Measurements from ENCODE around the gene BDH2.
A peak's percentile ranks its signal among the peaks of the same experiment; 100 is the strongest.

The BDH2 gene

GRCh38 chr4:103092245-103092644 lies 7.4 kb downstream of the BDH2 start:
- H3K9ac ChIP-seq (ENCODE audit: insufficient read length), result no peak overlapping the region
- TF ChIP-seq FOXP2 (optimal IDR thresholded peaks at IDR 0.05; ENCODE audit: control extremely low read depth, extremely low read length, insufficient read depth) (no peak), POLR2AphosphoS5 (IDR thresholded peaks at IDR 0.05; ENCODE audit: borderline replicate concordance, low read depth, low read length) (no peak), EZH2 (IDR thresholded peaks at IDR 0.05) (no peak)

GRCh38 chr4:103091601-103092223 lies 7.9 kb downstream of the BDH2 start:
- H3K36me3 ChIP-seq (ENCODE audit: insufficient read depth, low read length), result peaks cover 34% of the 10 kb centered on the region
- no peak for TF ChIP-seq EZH2 (IDR thresholded peaks at IDR 0.05)
- TF ChIP-seq POLR2AphosphoS5 (IDR thresholded peaks at IDR 0.05; ENCODE audit: borderline replicate concordance, low read depth, low read length), result no peak
- no peak for TF ChIP-seq FOXP2 (optimal IDR thresholded peaks at IDR 0.05; ENCODE audit: control extremely low read depth, extremely low read length, insufficient read depth)
- H3K9me3 ChIP-seq (ENCODE audit: low read depth, low read length), result no peaks in the 10 kb centered on the region
- H3K4me3 ChIP-seq, result no peak overlapping the region
- H3K27ac ChIP-seq, result no peak overlapping the region
- no peak overlapping the region for H3K9ac ChIP-seq (ENCODE audit: insufficient read length)
- DNase-seq (ENCODE audit: low read depth, low spot score), result peak; percentile 57

More at GRCh38 chr4:103092245-103092644, 7.4 kb downstream of the BDH2 start:
- Histone ChIP-seq H3K36me3 (ENCODE audit: insufficient read depth, low read length) (peaks cover 31% of the 10 kb centered on the region), H3K27ac (no peak overlapping the region), H3K4me3 (no peak overlapping the region), H3K9me3 (ENCODE audit: low read depth, low read length) (no peaks in the 10 kb centered on the region)
- no peak for DNase-seq (ENCODE audit: low read depth, low spot score)

- no peak overlapping the region for H3K4me3 ChIP-seq
These were observed 10.2 kb downstream of the BDH2 start for GRCh38 chr4:103089481-103089880.

GRCh38 chr4:103086551-103086950 lies 13.1 kb downstream of the BDH2 start:
- DNase-seq (ENCODE audit: low read depth, low spot score), result no peak
- H3K36me3 ChIP-seq (ENCODE audit: insufficient read depth, low read length), result peaks cover 35% of the 10 kb centered on the region
- no peak overlapping the region for H3K27ac ChIP-seq
- H3K9ac ChIP-seq (ENCODE audit: insufficient read length), result no peak overlapping the region
- no peaks in the 10 kb centered on the region for H3K9me3 ChIP-seq (ENCODE audit: low read depth, low read length)
- no peak overlapping the region for H3K4me3 ChIP-seq
- TF ChIP-seq FOXP2 (optimal IDR thresholded peaks at IDR 0.05; ENCODE audit: control extremely low read depth, extremely low read length, insufficient read depth) (no peak), EZH2 (IDR thresholded peaks at IDR 0.05) (no peak), POLR2AphosphoS5 (IDR thresholded peaks at IDR 0.05; ENCODE audit: borderline replicate concordance, low read depth, low read length) (no peak)

More at GRCh38 chr4:103089481-103089880, 10.2 kb downstream of the BDH2 start:
- TF ChIP-seq POLR2AphosphoS5 (IDR thresholded peaks at IDR 0.05; ENCODE audit: borderline replicate concordance, low read depth, low read length) (no peak), EZH2 (IDR thresholded peaks at IDR 0.05) (no peak), FOXP2 (optimal IDR thresholded peaks at IDR 0.05; ENCODE audit: control extremely low read depth, extremely low read length, insufficient read depth) (no peak)
- no peak for DNase-seq (ENCODE audit: low read depth, low spot score)
- H3K9ac ChIP-seq (ENCODE audit: insufficient read length), result no peak overlapping the region
- no peaks in the 10 kb centered on the region for H3K9me3 ChIP-seq (ENCODE audit: low read depth, low read length)
- peaks cover 43% of the 10 kb centered on the region for H3K36me3 ChIP-seq (ENCODE audit: insufficient read depth, low read length)
- no peak overlapping the region for H3K27ac ChIP-seq

- Histone ChIP-seq H3K9ac (ENCODE audit: insufficient read length) (no peak overlapping the region), H3K9me3 (ENCODE audit: low read depth, low read length) (no peaks in the 10 kb centered on the region), H3K4me3 (no peak overlapping the region), H3K36me3 (ENCODE audit: insufficient read depth, low read length) (peaks cover 31% of the 10 kb centered on the region), H3K27ac (no peak overlapping the region)
- no peak for DNase-seq (ENCODE audit: low read depth, low spot score)
- TF ChIP-seq EZH2 (IDR thresholded peaks at IDR 0.05) (no peak), FOXP2 (optimal IDR thresholded peaks at IDR 0.05; ENCODE audit: control extremely low read depth, extremely low read length, insufficient read depth) (no peak), POLR2AphosphoS5 (IDR thresholded peaks at IDR 0.05; ENCODE audit: borderline replicate concordance, low read depth, low read length) (no peak)
These were observed 14.0 kb downstream of the BDH2 start for GRCh38 chr4:103085555-103086196.

- DNase-seq (ENCODE audit: low read depth, low spot score), result no peak
- Histone ChIP-seq H3K4me3 (no peak overlapping the region), H3K27ac (no peak overlapping the region), H3K9ac (ENCODE audit: insufficient read length) (no peak overlapping the region), H3K9me3 (ENCODE audit: low read depth, low read length) (no peaks in the 10 kb centered on the region), H3K36me3 (ENCODE audit: insufficient read depth, low read length) (no peaks in the 10 kb centered on the region)
- TF ChIP-seq EZH2 (IDR thresholded peaks at IDR 0.05), result no peak
- no peak for TF ChIP-seq FOXP2 (optimal IDR thresholded peaks at IDR 0.05; ENCODE audit: control extremely low read depth, extremely low read length, insufficient read depth)
- TF ChIP-seq POLR2AphosphoS5 (IDR thresholded peaks at IDR 0.05; ENCODE audit: borderline replicate concordance, low read depth, low read length), result no peak
These were observed 20.0 kb downstream of the BDH2 start for GRCh38 chr4:103079621-103080020.

GRCh38 chr4:103076747-103077347 lies 22.8 kb downstream of the BDH2 start, which contains the start of gene SLC9B2:
Gene SLC9B2, minus strand, starts transcription at chr4:103076761. Its CDS starts 9,211 bp downstream, at chr4:103067550.
- TF ChIP-seq EZH2 (IDR thresholded peaks at IDR 0.05), result no peak
- no peak for TF ChIP-seq POLR2AphosphoS5 (IDR thresholded peaks at IDR 0.05; ENCODE audit: borderline replicate concordance, low read depth, low read length)
- no peak for TF ChIP-seq FOXP2 (optimal IDR thresholded peaks at IDR 0.05; ENCODE audit: control extremely low read depth, extremely low read length, insufficient read depth)

More at GRCh38 chr4:103076747-103077347, 22.8 kb downstream of the BDH2 start, which contains the start of gene SLC9B2:
- peak within 1 kb of the TSS; percentile 32; the same call in 1 of the 2 replicates for H3K27ac ChIP-seq
- peak within 1 kb of the TSS; percentile 84 for H3K4me3 ChIP-seq
- DNase-seq (ENCODE audit: low read depth, low spot score), result no peak
- no peaks in the 10 kb centered on the region for H3K9me3 ChIP-seq (ENCODE audit: low read depth, low read length)
- H3K36me3 ChIP-seq (ENCODE audit: insufficient read depth, low read length), result no peaks in the 10 kb centered on the region
- peak within 1 kb of the TSS; percentile 85 for H3K9ac ChIP-seq (ENCODE audit: insufficient read length)
